Measurements from ENCODE around the gene WDR90.
"Not testable (repeated sequence)": the region's sequence is repeated elsewhere in the genome, so short reads cannot be mapped to it uniquely, and the experiment has no call there.

Gene WDR90

GRCh38 chr16:711084-711483, 61.9 kb downstream of the WDR90 start:
- DNase-seq = no peak

- peak; percentile 30 for DNase-seq
Observed at GRCh38 chr16:711548-712320, 62.6 kb downstream of the WDR90 start.

- DNase-seq = not testable (repeated sequence)
Observed at GRCh38 chr16:712740-713250, 63.6 kb downstream of the WDR90 start.

- no peak for DNase-seq
Observed at GRCh38 chr16:714079-714478, 64.9 kb downstream of the WDR90 start.

- peak; percentile 32 for DNase-seq
Observed at GRCh38 chr16:714558-715476, 65.7 kb downstream of the WDR90 start, which contains the start of gene METRN. Gene METRN (plus strand): TSS chr16:715118. CDS start chr16:715290, 172 bp downstream.

GRCh38 chr16:715477-716199, 66.5 kb downstream of the WDR90 start:
- DNase-seq = no peak

GRCh38 chr16:716200-716568, 67.0 kb downstream of the WDR90 start:
- no peak for DNase-seq

GRCh38 chr16:716768-717325, 67.7 kb downstream of the WDR90 start:
- DNase-seq = no peak

Measured in NCI-H748 treated with DMSO at 0.1 percent for 48 hours (cell line).